Peyer's patch (tissue), 4 donors: ENCODE data around the gene DDR2. TPM values are rescaled to one million over a fixed set of nuclear protein-coding genes. Genes with fewer than 3 reads are reported as not detected.

ENCODE experiments used
- DNase-seq, 3 donors: peaks; one replicate each; pipeline ENCODE4 v3.0.0-alpha.2; 2017 to 2019
- H3K27ac ChIP-seq, 4 donors: fragments of 200-600 bp; sonication (generic); one replicate each; pipeline ENCODE4 v1.5.1; 2016 to 2019
- H3K27me3 ChIP-seq, 2 donors: fragments of 200-600 bp; sonication (generic); one replicate each; pipeline ENCODE4 v1.5.1; 2019
- H3K36me3 ChIP-seq, 3 donors: fragments of 200-600 bp; sonication (generic); one replicate each; pipeline ENCODE4 v1.5.1; 2016 to 2019
- H3K4me1 ChIP-seq, 4 donors: fragments of 200-600 bp; sonication (generic); one replicate each; pipeline ENCODE4 v1.5.1; 2016 to 2019
- H3K4me3 ChIP-seq, 4 donors: fragments of 200-600 bp; sonication (generic); 1 replicate in 3 of 4; 2 replicates in 1 of 4; pipeline ENCODE4 v1.5.1; 2016 to 2019; ENCODE audit warnings: mild to moderate bottlenecking in 1 of 4
- H3K9me3 ChIP-seq, 4 donors: fragments of 200-600 bp; sonication (generic); one replicate each; pipeline ENCODE4 v1.5.1; 2016 to 2019; ENCODE audit warnings: mild to moderate bottlenecking in 1 of 4
- CTCF ChIP-seq, 6 experiments: fragments of 450-650 bp in 4 of 6; fragments of 200-600 bp in 2 of 6; sonication (generic) in 1 of 6; IDR thresholded peaks; one replicate each; pipeline ENCODE4 v1.5.1; 2017 to 2019; ENCODE audit warnings: antibody characterized with exemption in 6 of 6, mild to moderate bottlenecking in 3 of 6, moderate library complexity in 1 of 6
- POLR2A ChIP-seq, 2 donors: fragments of 450-650 bp; IDR thresholded peaks; one replicate each; pipeline ENCODE4 v1.5.1; 2017; ENCODE audit warnings: antibody characterized with exemption in 2 of 2, mild to moderate bottlenecking in 2 of 2, moderate library complexity in 2 of 2
- total RNA-seq, 4 donors: library from RNA; depleted of rRNA; stranded (reverse); fragments of >200 nt; gene quantifications; one replicate each; pipeline ENCODE4 v1.1.0, GENCODE V29; 2016

DDR2 gene
- total RNA-seq, 4 donors from 2014 or later, result 14.9 to 112 (median 37.2) TPM

DNA sequence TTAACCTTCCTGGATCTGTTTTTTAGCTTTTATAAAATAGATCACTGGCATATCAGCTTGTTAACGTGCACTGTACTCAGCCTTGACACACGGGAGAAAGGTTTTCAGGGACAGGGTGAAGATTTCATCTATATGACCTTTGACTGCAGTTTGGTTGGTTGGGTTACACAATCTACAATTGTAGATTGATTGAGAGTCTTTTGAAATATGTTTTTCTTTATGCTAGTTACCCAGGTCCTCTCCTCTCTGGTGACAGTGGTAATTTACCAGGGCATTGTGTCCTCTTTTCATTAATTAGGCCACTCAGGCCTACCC lies 48.8 kb downstream of the DDR2 start:
- Histone ChIP-seq H3K36me3 (no peaks in the 10 kb centered on the region), H3K9me3 (no peaks in the 10 kb centered on the region), H3K27ac (peak overlapping the region in 1 of 4 donors; percentile 59), H3K4me1 (no peaks in the 10 kb centered on the region), H3K27me3 (no peaks in the 10 kb centered on the region), H3K4me3 (no peak overlapping the region)
- no peak for DNase-seq
- TF ChIP-seq POLR2A (IDR thresholded peaks at IDR 0.05), result no peak
- no peak for TF ChIP-seq CTCF (IDR thresholded peaks at IDR 0.05)

- TF ChIP-seq POLR2A (IDR thresholded peaks at IDR 0.05) (no peak), CTCF (IDR thresholded peaks at IDR 0.05) (no peak)
- Histone ChIP-seq H3K4me1 (no peaks in the 10 kb centered on the region), H3K27ac (peak overlapping the region in 1 of 4 donors; percentile 59), H3K36me3 (no peaks in the 10 kb centered on the region), H3K27me3 (no peaks in the 10 kb centered on the region), H3K9me3 (no peaks in the 10 kb centered on the region), H3K4me3 (no peak overlapping the region)
- no peak for DNase-seq
Measured at GRCh38 chr1:162682013-162682419, 49.8 kb downstream of the DDR2 start.

DNA sequence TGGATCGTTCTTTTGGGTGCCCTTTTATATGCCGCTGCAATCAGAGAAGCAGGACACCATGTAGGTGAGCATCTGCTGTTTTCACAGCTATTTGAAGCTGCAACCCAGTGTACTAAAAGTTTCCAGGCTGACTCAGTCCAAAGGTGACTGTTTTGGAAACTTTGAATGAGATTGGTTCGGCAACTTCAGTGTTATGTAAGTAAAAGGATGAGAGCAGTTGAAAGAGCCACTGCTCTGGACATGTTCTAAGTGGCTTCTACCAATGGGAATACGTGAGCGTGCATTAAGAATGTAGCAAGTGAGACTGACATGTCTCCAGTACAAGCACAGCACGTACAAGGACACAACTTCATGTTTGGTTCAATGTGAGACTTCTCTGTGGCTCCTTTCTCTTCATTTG lies 55.6 kb downstream of the DDR2 start:
- Histone ChIP-seq H3K4me1 (no peaks in the 10 kb centered on the region), H3K27me3 (no peaks in the 10 kb centered on the region), H3K36me3 (no peaks in the 10 kb centered on the region), H3K9me3 (no peaks in the 10 kb centered on the region), H3K4me3 (no peak overlapping the region), H3K27ac (peak overlapping the region in 1 of 4 donors; percentile 63)
- TF ChIP-seq CTCF (IDR thresholded peaks at IDR 0.05), result no peak
- no peak for TF ChIP-seq POLR2A (IDR thresholded peaks at IDR 0.05)
- no peak for DNase-seq

- Histone ChIP-seq H3K4me1 (no peaks in the 10 kb centered on the region), H3K4me3 (no peak overlapping the region), H3K27me3 (no peaks in the 10 kb centered on the region), H3K36me3 (no peaks in the 10 kb centered on the region), H3K9me3 (no peaks in the 10 kb centered on the region), H3K27ac (peak overlapping the region in 1 of 4 donors; percentile 63)
- TF ChIP-seq POLR2A (IDR thresholded peaks at IDR 0.05) (no peak), CTCF (IDR thresholded peaks at IDR 0.05) (no peak)
- no peak for DNase-seq
Measured at GRCh38 chr1:162688521-162688920, 56.3 kb downstream of the DDR2 start.

- DNase-seq, result no peak
- H3K27ac ChIP-seq, result peak overlapping the region in 1 of 4 donors; percentile 51
- H3K9me3 ChIP-seq, result no peaks in the 10 kb centered on the region
- H3K4me3 ChIP-seq, result no peak overlapping the region
- no peaks in the 10 kb centered on the region for H3K27me3 ChIP-seq
- H3K4me1 ChIP-seq, result no peaks in the 10 kb centered on the region
- H3K36me3 ChIP-seq, result no peaks in the 10 kb centered on the region
- TF ChIP-seq CTCF (IDR thresholded peaks at IDR 0.05) (no peak), POLR2A (IDR thresholded peaks at IDR 0.05) (no peak)
Measured at GRCh38 chr1:162688931-162689330, 56.7 kb downstream of the DDR2 start.
